MM.1S (cell line): Measurements from ENCODE around the gene LCN12.

Experiments
- DNase-seq: peaks from one replicate; pipeline ENCODE4 v3.0.0-alpha.2; 2015
- H2AFZ ChIP-seq: fragments of 300-600 bp; sonication (generic); 2 replicates; pipeline ENCODE4 v1.6.0; 2016; ENCODE audit warnings: antibody characterized with exemption, low read length
- H3F3A ChIP-seq: fragments of 300-600 bp; sonication (generic); 2 replicates; pipeline ENCODE4 v1.6.1; 2016; ENCODE audit warnings: mild to moderate bottlenecking, antibody characterized with exemption, low read length, moderate library complexity, mixed read lengths; ENCODE audit not compliant: insufficient read depth
- H3K27ac ChIP-seq: fragments of 300-600 bp; sonication (generic); 2 replicates; pipeline ENCODE4 v1.5.1; 2016; ENCODE audit warnings: mild to moderate bottlenecking, low read length
- H3K27me3 ChIP-seq: fragments of 300-600 bp; sonication (generic); replicated peaks from 2 replicates; pipeline ENCODE4 v1.6.0; 2016; ENCODE audit warnings: low read length; ENCODE audit not compliant: insufficient read depth
- H3K36me3 ChIP-seq: fragments of 300-600 bp; sonication (generic); replicated peaks from 2 replicates; pipeline ENCODE4 v1.6.1; 2016; ENCODE audit warnings: mild to moderate bottlenecking, low read length, mixed read lengths; ENCODE audit not compliant: insufficient read depth
- H3K4me1 ChIP-seq: fragments of 300-600 bp; sonication (generic); 2 replicates; pipeline ENCODE4 v1.6.1; 2016; ENCODE audit warnings: low read length, mixed read lengths
- H3K4me2 ChIP-seq: fragments of 300-600 bp; sonication (generic); 2 replicates; pipeline ENCODE4 v1.6.0; 2016; ENCODE audit warnings: low read depth, low read length
- H3K4me3 ChIP-seq: fragments of 300-600 bp; sonication (generic); 2 replicates; pipeline ENCODE4 v1.5.1; 2016; ENCODE audit warnings: low read length, mixed read lengths
- H3K79me2 ChIP-seq: fragments of 300-600 bp; sonication (generic); 2 replicates; pipeline ENCODE4 v1.6.1; 2016; ENCODE audit warnings: mixed run types, low read length, mixed read lengths
- H3K9ac ChIP-seq: fragments of 300-600 bp; sonication (generic); 2 replicates; pipeline ENCODE4 v1.6.1; 2016; ENCODE audit warnings: low read length, mixed read lengths
- H3K9me2 ChIP-seq: fragments of 300-600 bp; sonication (generic); replicated peaks from 2 replicates; pipeline ENCODE4 v1.6.1; 2016; ENCODE audit warnings: mild to moderate bottlenecking, low read length, mixed read lengths; ENCODE audit not compliant: insufficient read depth
- H3K9me3 ChIP-seq: fragments of 300-600 bp; sonication (generic); replicated peaks from 2 replicates; pipeline ENCODE4 v1.6.1; 2016; ENCODE audit warnings: mild to moderate bottlenecking, low read length, mixed read lengths; ENCODE audit not compliant: insufficient read depth
- H4K20me1 ChIP-seq: fragments of 300-600 bp; sonication (generic); 2 replicates; pipeline ENCODE4 v1.6.1; 2016; ENCODE audit warnings: mild to moderate bottlenecking, low read length, moderate library complexity, mixed read lengths; ENCODE audit not compliant: insufficient read depth
- EZH2 ChIP-seq: fragments of 300-600 bp; sonication (generic); optimal IDR thresholded peaks from 2 replicates; pipeline ENCODE3; 2017; ENCODE audit warnings: low read depth, mild to moderate bottlenecking, antibody characterized with exemption, low read length, mixed read lengths
- EZH2phosphoT487 ChIP-seq: fragments of 300-600 bp; sonication (generic); IDR thresholded peaks from 2 replicates; pipeline ENCODE4 v1.6.1; 2018; ENCODE audit warnings: antibody characterized with exemption, low read length
- TF ChIP-seq, protein P1 (sequence below): fragments of 300-600 bp; sonication (generic); IDR thresholded peaks from 2 replicates; pipeline ENCODE4 v1.5.1; 2016; ENCODE audit warnings: antibody characterized with exemption, low read length, mixed read lengths

Gene LCN12

DNA sequence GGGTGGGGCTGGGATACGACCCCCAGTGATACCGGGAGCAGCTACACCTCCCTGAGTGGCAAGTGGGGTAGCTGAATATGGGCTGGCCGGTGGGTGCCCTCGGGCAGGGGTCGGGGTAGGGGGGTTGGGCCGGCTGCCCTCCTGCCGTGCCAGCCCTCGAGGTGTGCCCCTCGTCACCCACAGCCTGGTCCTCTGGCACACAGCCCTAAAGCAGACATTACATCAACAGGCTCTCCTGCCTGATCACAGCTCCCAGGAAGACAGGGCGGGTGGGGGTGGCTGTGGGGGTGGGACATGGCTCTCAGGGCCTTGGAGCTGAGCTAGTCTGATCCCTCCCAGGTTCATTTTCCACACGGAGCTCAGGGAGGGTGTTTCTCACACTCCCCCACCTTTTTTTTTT lies 30.8 kb upstream of the LCN12 start:
- no peaks in the 10 kb centered on the region for H3K9me3 ChIP-seq
- H3K4me1 ChIP-seq, result no peaks in the 10 kb centered on the region
- no peak for DNase-seq

DNA sequence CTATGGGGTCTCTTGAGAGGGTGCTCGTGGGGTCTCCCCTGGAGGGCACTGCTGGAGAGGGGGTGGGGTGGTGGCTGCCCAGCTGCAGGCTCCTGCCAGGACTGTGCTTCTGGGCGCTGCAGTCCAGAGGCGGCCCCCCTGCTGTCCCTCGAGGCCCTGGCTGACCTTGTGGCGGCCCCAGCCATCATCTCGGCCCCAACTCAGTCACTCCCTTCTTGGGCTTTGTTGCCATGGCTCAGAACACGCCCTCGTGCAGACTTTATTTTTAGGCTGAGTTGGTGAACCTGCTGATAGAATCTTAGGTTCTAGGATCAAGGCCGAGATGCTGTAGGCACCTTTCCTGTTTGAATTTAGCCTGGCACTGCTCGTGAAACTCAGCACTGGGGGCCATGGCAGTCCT lies 30.4 kb upstream of the LCN12 start:
- H3F3A ChIP-seq, result no peaks in the 10 kb centered on the region
- peaks cover 20% of the 10 kb centered on the region for H3K79me2 ChIP-seq
- no peak for DNase-seq
- H2AFZ ChIP-seq, result no peak overlapping the region
- peaks cover 7% of the 10 kb centered on the region for H3K36me3 ChIP-seq
- H4K20me1 ChIP-seq, result no peaks in the 10 kb centered on the region
- no peaks in the 10 kb centered on the region for H3K4me1 ChIP-seq
- H3K4me2 ChIP-seq, result no peak overlapping the region
- H3K27ac ChIP-seq, result no peak overlapping the region
- TF ChIP-seq EZH2phosphoT487 (no peak), EZH2 (no peak)
- TF ChIP-seq, protein P1, sequence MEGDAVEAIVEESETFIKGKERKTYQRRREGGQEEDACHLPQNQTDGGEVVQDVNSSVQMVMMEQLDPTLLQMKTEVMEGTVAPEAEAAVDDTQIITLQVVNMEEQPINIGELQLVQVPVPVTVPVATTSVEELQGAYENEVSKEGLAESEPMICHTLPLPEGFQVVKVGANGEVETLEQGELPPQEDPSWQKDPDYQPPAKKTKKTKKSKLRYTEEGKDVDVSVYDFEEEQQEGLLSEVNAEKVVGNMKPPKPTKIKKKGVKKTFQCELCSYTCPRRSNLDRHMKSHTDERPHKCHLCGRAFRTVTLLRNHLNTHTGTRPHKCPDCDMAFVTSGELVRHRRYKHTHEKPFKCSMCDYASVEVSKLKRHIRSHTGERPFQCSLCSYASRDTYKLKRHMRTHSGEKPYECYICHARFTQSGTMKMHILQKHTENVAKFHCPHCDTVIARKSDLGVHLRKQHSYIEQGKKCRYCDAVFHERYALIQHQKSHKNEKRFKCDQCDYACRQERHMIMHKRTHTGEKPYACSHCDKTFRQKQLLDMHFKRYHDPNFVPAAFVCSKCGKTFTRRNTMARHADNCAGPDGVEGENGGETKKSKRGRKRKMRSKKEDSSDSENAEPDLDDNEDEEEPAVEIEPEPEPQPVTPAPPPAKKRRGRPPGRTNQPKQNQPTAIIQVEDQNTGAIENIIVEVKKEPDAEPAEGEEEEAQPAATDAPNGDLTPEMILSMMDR, result no peak
- no peak overlapping the region for H3K4me3 ChIP-seq
- no peaks in the 10 kb centered on the region for H3K27me3 ChIP-seq
- no peaks in the 10 kb centered on the region for H3K9me2 ChIP-seq
- H3K9me3 ChIP-seq, result no peaks in the 10 kb centered on the region
- H3K9ac ChIP-seq, result no peak overlapping the region

More for the DNA sequence above, 30.8 kb upstream of the LCN12 start:
- H3K9me2 ChIP-seq, result no peaks in the 10 kb centered on the region
- H2AFZ ChIP-seq, result no peak overlapping the region
- no peak overlapping the region for H3K4me2 ChIP-seq
- H3K79me2 ChIP-seq, result peaks cover 24% of the 10 kb centered on the region
- no peaks in the 10 kb centered on the region for H4K20me1 ChIP-seq
- H3K9ac ChIP-seq, result no peak overlapping the region
- TF ChIP-seq, protein P1, result no peak
- TF ChIP-seq EZH2phosphoT487 (no peak), EZH2 (no peak)
- H3K27ac ChIP-seq, result no peak overlapping the region
- H3K27me3 ChIP-seq, result no peaks in the 10 kb centered on the region
- H3K36me3 ChIP-seq, result peaks cover 7% of the 10 kb centered on the region
- no peaks in the 10 kb centered on the region for H3F3A ChIP-seq
- no peak overlapping the region for H3K4me3 ChIP-seq

DNA sequence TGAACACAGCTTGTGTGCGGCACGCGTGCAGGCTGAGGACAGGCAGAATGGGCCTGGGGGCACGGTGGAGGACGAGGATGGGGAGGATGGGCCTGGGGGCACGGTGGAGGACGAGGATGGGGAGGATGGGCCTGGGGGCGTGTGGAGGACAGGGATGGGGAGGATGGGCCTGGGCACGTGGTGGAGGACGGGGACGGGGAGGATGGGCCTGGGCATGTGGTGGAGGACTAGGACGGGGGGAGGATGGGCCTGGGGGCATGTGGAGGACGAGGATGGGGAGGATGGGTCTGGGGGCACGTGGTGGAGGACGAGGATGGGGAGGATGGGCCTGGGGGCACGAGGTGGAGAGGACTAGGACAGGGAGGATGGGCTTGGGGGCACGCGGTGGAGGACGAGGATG lies 29.5 kb upstream of the LCN12 start:
- peaks cover 12% of the 10 kb centered on the region for H3K79me2 ChIP-seq
- no peaks in the 10 kb centered on the region for H3F3A ChIP-seq
- H3K9me3 ChIP-seq, result no peaks in the 10 kb centered on the region
- no peaks in the 10 kb centered on the region for H3K9me2 ChIP-seq
- H4K20me1 ChIP-seq, result no peaks in the 10 kb centered on the region
- no peak overlapping the region for H2AFZ ChIP-seq
- DNase-seq, result no peak
- no peaks in the 10 kb centered on the region for H3K4me1 ChIP-seq
- no peak for TF ChIP-seq EZH2
- H3K9ac ChIP-seq, result no peak overlapping the region
- H3K4me3 ChIP-seq, result no peak overlapping the region
- H3K27me3 ChIP-seq, result no peaks in the 10 kb centered on the region
- no peak overlapping the region for H3K4me2 ChIP-seq
- no peak overlapping the region for H3K27ac ChIP-seq
- H3K36me3 ChIP-seq, result peaks cover 7% of the 10 kb centered on the region

DNA sequence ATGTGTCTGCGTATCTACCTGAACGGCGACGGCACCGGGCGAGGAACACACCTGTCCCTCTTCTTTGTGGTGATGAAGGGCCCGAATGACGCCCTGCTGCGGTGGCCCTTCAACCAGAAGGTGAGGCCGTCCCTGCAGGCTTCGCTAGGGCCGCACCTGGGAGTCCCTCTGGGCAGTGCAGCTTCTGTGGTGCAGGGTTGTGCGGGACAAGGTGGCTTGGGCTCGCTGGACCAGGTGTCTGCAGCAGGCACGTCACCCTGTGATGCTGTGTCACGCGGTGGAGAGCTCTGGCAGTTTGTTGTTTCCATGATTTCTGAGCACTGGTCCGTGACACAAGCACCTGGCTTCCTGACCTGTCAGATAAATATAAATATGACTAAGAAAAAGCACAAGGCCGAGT lies 28.2 kb upstream of the LCN12 start:
- peaks cover 8% of the 10 kb centered on the region for H3K79me2 ChIP-seq
- no peak overlapping the region for H3K9ac ChIP-seq
- no peaks in the 10 kb centered on the region for H4K20me1 ChIP-seq
- no peak overlapping the region for H3K4me2 ChIP-seq
- H3K36me3 ChIP-seq, result peaks cover 7% of the 10 kb centered on the region
- no peaks in the 10 kb centered on the region for H3K9me3 ChIP-seq
- H3F3A ChIP-seq, result no peaks in the 10 kb centered on the region
- no peak overlapping the region for H3K4me3 ChIP-seq
- no peak for DNase-seq
- H3K9me2 ChIP-seq, result no peaks in the 10 kb centered on the region
- no peaks in the 10 kb centered on the region for H3K27me3 ChIP-seq
- H3K4me1 ChIP-seq, result no peaks in the 10 kb centered on the region
- no peak overlapping the region for H3K27ac ChIP-seq
- TF ChIP-seq, protein P1, result no peak
- TF ChIP-seq EZH2phosphoT487 (no peak), EZH2 (no peak)
- H2AFZ ChIP-seq, result no peak overlapping the region
